Ovary (tissue), 9 donors: ENCODE data around the gene SOAT1. TPM values are rescaled to one million over a fixed set of nuclear protein-coding genes. Genes with fewer than 3 reads are reported as not detected.

ENCODE experiments used
- DNase-seq, 5 donors: peaks; one replicate each; pipeline ENCODE4 v3.0.0-alpha.2; 2019 to 2020
- H3K27ac ChIP-seq, 2 donors: fragments of 200-600 bp; one replicate each; pipeline versions ENCODE4 v1.5.1 to v1.8.0; 2019 to 2022
- H3K27me3 ChIP-seq: fragments of 200-600 bp; one replicate; pipeline ENCODE4 v1.8.0; 2022
- H3K36me3 ChIP-seq: fragments of 200-600 bp; sonication (generic); one replicate; pipeline ENCODE4 v1.5.1; 2019
- H3K4me1 ChIP-seq: one replicate; pipeline ENCODE4 v1.8.1; 2013; ENCODE audit warnings: mild to moderate bottlenecking, moderate library complexity; ENCODE audit not compliant: insufficient read depth
- H3K4me3 ChIP-seq: fragments of 200-600 bp; sonication (generic); one replicate; pipeline ENCODE4 v1.5.1; 2017
- H3K9me3 ChIP-seq, 2 donors: fragments of 200-600 bp in 1 of 2; sonication (generic) in 1 of 2; one replicate each; pipeline versions ENCODE4 v1.5.1 to v1.8.1; 2013 to 2019; ENCODE audit warnings: mild to moderate bottlenecking in 1 of 2, moderate library complexity in 1 of 2
- CTCF ChIP-seq, 3 donors: fragments of 450-650 bp in 2 of 3; fragments of 200-600 bp in 1 of 3; IDR thresholded peaks; one replicate each; pipeline versions ENCODE4 v1.5.1 to v1.8.0; 2016 to 2022; ENCODE audit warnings: antibody characterized with exemption in 3 of 3, mild to moderate bottlenecking in 1 of 3
- EP300 ChIP-seq: sonication (generic); formaldehyde crosslinking; IDR thresholded peaks from one replicate; pipeline ENCODE4 v1.6.1; 2017; ENCODE audit warnings: antibody characterized with exemption
- POLR2A ChIP-seq: fragments of 450-650 bp; IDR thresholded peaks from one replicate; pipeline ENCODE4 v1.6.1; 2017; ENCODE audit warnings: antibody characterized with exemption, mild to moderate bottlenecking, moderate library complexity
- WGBS, 3 donors: extraction: QIAGEN DNeasy Blood & Tissue Kit in 1 of 3; methylation state at CpG; one replicate each; pipeline versions ENCODE4 v1.1.5 to v1.1.7; 2013 to 2017; 5-methylcytosine and 5-hydroxymethylcytosine counted together
- intact Hi-C, 4 donors: fragments of 100-400 bp; cut with DNase I; formaldehyde crosslinking; loops; one replicate each; pipeline versions ENCODE4 v1.11.0 to v1.15.1; 2022 to 2023
- polyA plus RNA-seq, 2 donors: library from polyadenylated mRNA; stranded (reverse); fragments of 200-250 nt in 1 of 2; fragments of 350-450 nt in 1 of 2; fragmentation: Illumina TruSeq in 1 of 2; extraction: RNeasy Lipid Tissue Mini Kit (QIAGEN cat#74804) in 1 of 2; gene quantifications; one replicate each; pipeline ENCODE4 v1.2.3, GENCODE V29; 2013 to 2014
- total RNA-seq, 7 donors: library from RNA; depleted of rRNA in 2 of 7; stranded (reverse); fragments of >200 nt in 2 of 7; fragmentation: NEBNext Ultra II Directional in 3 of 7; extraction: Animal tissue kit (Norgen Biotek cat#: 25700) in 3 of 7; gene quantifications; one replicate each; pipeline versions ENCODE4 v1.1.0 to v1.2.4, GENCODE V29; 2016 to 2023
- donor health status: DM: no; HTN: no; CAD: no; lungs with moderate emphysema.
- donor health status: DM: no; HTN: no; CAD: no.
- donor health status: Bipolar disorder and iron deficiency.
- donor health status: DM: yes; HTN: yes; CAD: no.
- donor health status: DM: no; HTN: no; CAD: no.
- donor health status: DM: yes; HTN: yes; CAD: no.

The SOAT1 gene
- total and polyA plus RNA-seq, 9 donors = 6.8 to 55.3 (median 35.8) TPM

DNA sequence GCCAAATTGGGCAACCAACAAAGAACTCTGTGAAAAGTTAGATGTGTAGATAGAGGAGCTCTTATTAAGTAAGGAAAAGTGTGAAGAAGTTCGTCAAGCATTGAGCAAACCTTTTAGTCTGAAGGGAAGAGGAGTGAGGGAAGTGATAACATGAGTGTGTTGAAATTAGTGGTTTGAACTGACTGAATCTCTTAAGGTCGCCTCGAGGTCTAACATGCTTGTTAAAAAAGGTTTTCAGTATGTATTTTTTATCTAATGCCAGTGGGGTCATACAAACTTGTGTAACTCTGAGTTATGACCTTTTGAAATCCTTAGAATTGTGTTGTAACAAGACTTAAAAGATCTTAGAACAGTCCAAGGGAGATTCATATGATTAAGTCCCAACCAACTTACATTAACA is 34.1 kb downstream of the SOAT1 start:
- H3K27me3 ChIP-seq = no peaks in the 10 kb centered on the region
- intact Hi-C loops = no loop called here
- WGBS, 3 donors = 53 to 68% (median 66%) methylated on average over 3 of the region's 3 CpGs

DNA sequence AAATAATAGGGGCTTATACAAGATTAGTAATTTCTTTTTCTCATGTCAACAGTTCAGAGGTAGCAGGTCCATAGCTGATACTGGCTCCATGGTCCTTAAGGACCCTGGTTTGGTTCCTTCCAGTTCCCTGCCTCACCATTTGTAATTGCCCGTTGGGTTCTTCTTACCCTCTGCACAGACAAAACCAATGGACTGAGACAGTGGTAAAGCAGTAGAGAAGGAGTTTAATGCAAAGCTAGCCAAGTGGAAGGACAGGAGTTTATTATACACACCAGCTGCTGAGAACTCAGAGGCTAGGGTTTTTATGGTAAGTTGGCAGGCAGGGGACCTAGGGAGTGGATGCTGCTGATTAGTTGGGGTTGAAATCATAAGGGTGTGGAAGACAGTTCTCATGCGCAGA is 36.3 kb downstream of the SOAT1 start:
- Histone ChIP-seq H3K27ac (no peak overlapping the region), H3K27me3 (no peaks in the 10 kb centered on the region), H3K36me3 (no peaks in the 10 kb centered on the region), H3K4me1 (no peaks in the 10 kb centered on the region), H3K4me3 (no peak overlapping the region), H3K9me3 (no peaks in the 10 kb centered on the region)
- 75 to 98% (median 98%) methylated on average over 2 of the region's 2 CpGs for WGBS, 3 donors
- DNase-seq = no peak
- intact Hi-C loops = no loop called here
- no peak for TF ChIP-seq EP300

More for the DNA sequence above, 34.1 kb downstream of the SOAT1 start:
- H3K9me3 ChIP-seq = no peaks in the 10 kb centered on the region
- no peak for TF ChIP-seq CTCF (IDR thresholded peaks at IDR 0.05)
- TF ChIP-seq EP300 = no peak
- no peak for TF ChIP-seq POLR2A
- H3K4me3 ChIP-seq = no peak overlapping the region
- DNase-seq = no peak
- no peak overlapping the region for H3K27ac ChIP-seq
- no peaks in the 10 kb centered on the region for H3K4me1 ChIP-seq
- no peaks in the 10 kb centered on the region for H3K36me3 ChIP-seq

- WGBS, 3 donors = 55 to 67% (median 63%) methylated on average over 4 of the region's 4 CpGs
- TF ChIP-seq CTCF (IDR thresholded peaks at IDR 0.05) (no peak), POLR2A (no peak), EP300 (no peak)
- intact Hi-C loops = no loop called here
- Histone ChIP-seq H3K27ac (no peak overlapping the region), H3K36me3 (no peaks in the 10 kb centered on the region), H3K4me1 (no peaks in the 10 kb centered on the region), H3K9me3 (no peaks in the 10 kb centered on the region), H3K27me3 (no peaks in the 10 kb centered on the region), H3K4me3 (no peak overlapping the region)
- DNase-seq = no peak
These were observed 40.8 kb downstream of the SOAT1 start for GRCh38 chr1:179334440-179334839.

DNA sequence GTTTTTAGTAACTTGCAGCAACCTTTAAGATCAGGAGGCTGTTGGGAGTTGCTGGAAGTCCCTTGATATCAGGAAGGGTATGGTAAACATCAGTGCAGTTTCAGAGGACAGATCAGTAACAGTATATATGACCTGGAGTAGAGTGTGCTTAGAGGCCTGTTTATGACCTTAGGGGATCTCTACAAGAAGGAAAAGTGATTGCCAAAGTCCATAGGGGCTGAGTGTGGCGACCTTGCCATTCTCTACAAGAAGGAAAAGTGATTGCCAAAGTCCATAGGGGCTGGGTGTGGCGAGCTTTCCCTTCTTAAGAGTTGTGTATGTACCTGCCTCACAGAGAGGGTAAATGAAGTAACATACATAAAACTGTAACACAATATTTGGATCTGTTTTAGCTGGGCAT is 43.7 kb downstream of the SOAT1 start:
- TF ChIP-seq POLR2A (no peak), CTCF (IDR thresholded peaks at IDR 0.05) (no peak), EP300 (no peak)
- Histone ChIP-seq H3K27me3 (no peaks in the 10 kb centered on the region), H3K4me1 (no peaks in the 10 kb centered on the region), H3K9me3 (no peaks in the 10 kb centered on the region), H3K27ac (no peak overlapping the region), H3K4me3 (no peak overlapping the region), H3K36me3 (no peaks in the 10 kb centered on the region)
- no peak for DNase-seq
- WGBS, 3 donors = 95 to 100% (median 95%) methylated on average over 2 of the region's 2 CpGs
- intact Hi-C loops = no loop called here

DNA sequence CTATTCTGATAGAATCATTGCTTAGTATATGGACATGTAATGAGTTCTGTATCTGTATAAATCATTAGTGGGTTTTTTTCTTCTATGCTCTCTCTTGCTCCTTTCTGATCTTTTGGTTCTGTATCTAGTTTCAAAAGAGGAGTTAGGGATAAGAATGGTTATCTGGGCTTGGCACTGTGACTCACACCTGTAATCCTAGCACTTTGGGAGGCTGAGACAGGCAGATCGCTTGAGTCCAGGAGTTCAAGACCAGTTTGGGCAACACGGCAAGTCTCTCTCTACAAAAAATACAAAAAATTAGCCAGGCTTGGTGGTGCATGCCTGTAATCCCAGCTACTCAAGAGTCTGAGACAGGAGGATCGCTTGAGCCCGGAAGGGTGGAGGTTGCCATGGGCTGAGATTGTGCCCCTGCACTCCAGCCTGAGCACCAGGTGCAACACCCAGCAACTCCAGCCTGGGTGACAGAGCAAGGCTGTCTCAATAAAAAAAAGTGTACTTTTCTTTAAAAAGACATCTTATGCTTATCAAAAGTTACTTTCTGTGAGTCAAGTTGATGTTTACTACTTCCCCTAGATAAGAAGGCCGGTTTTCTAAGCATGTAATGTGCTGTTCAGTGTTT is 44.5 kb downstream of the SOAT1 start:
- DNase-seq = no peak
- Histone ChIP-seq H3K4me1 (no peaks in the 10 kb centered on the region), H3K9me3 (no peaks in the 10 kb centered on the region), H3K27ac (no peak overlapping the region), H3K4me3 (no peak overlapping the region), H3K27me3 (no peaks in the 10 kb centered on the region), H3K36me3 (no peaks in the 10 kb centered on the region)
- TF ChIP-seq CTCF (IDR thresholded peaks at IDR 0.05) = no peak
- TF ChIP-seq POLR2A = no peak
- no peak for TF ChIP-seq EP300
- WGBS, 3 donors = 80 to 87% (median 82%) methylated on average over 5 of the region's 5 CpGs
- intact Hi-C loops = no loop called here
